Thyroid gland (tissue), 4 donors: ENCODE measurements around the gene ANKMY1. TPM values are rescaled to one million over a fixed set of nuclear protein-coding genes. Genes with fewer than 3 reads are reported as not detected.

ENCODE experiments used
- DNase-seq, 2 donors: peaks; one replicate each; pipeline ENCODE4 v3.0.0-alpha.2; 2019
- H3K27ac ChIP-seq, 3 donors: fragments of 200-600 bp; sonication (generic); 1 replicate in 2 of 3; 2 replicates in 1 of 3; pipeline ENCODE4 v1.5.1; 2016 to 2019; ENCODE audit warnings: mild to moderate bottlenecking in 1 of 3, moderate library complexity in 1 of 3
- H3K27me3 ChIP-seq: fragments of 200-600 bp; sonication (generic); one replicate; pipeline ENCODE4 v1.5.1; 2019
- H3K36me3 ChIP-seq, 2 donors: fragments of 200-600 bp; sonication (generic); one replicate each; pipeline ENCODE4 v1.5.1; 2016 to 2019
- H3K4me1 ChIP-seq, 2 donors: fragments of 200-600 bp; sonication (generic); one replicate each; pipeline ENCODE4 v1.5.1; 2017 to 2019
- H3K4me3 ChIP-seq, 3 donors: fragments of 200-600 bp; sonication (generic); replicated peaks in 1 of 3; 1 replicate in 2 of 3; 2 replicates in 1 of 3; pipeline ENCODE4 v1.5.1; 2016; ENCODE audit warnings: mild to moderate bottlenecking in 1 of 3
- H3K9me3 ChIP-seq: fragments of 200-600 bp; sonication (generic); one replicate; pipeline ENCODE4 v1.5.1; 2017
- POLR2A ChIP-seq, 2 donors: fragments of 450-650 bp; IDR thresholded peaks; one replicate each; pipeline ENCODE4 v1.6.1; 2017; ENCODE audit warnings: antibody characterized with exemption in 2 of 2, mild to moderate bottlenecking in 2 of 2, moderate library complexity in 1 of 2
- WGBS, 2 donors: methylation state at CpG; one replicate each; pipeline ENCODE4 v1.1.5; 2017; 5-methylcytosine and 5-hydroxymethylcytosine counted together
- intact Hi-C: fragments of 100-400 bp; cut with DNase I; formaldehyde crosslinking; loops from one replicate; pipeline ENCODE4 v1.15.1; 2023
- total RNA-seq, 4 donors: library from RNA; depleted of rRNA; stranded (reverse); fragments of >200 nt; gene quantifications; one replicate each; pipeline ENCODE4 v1.2.3, GENCODE V29; 2016
- TF ChIP-seq, protein P1 (sequence below), 6 experiments: fragments of 200-600 bp in 3 of 6; fragments of 450-650 bp in 3 of 6; sonication (generic) in 3 of 6; IDR thresholded peaks; one replicate each; pipeline ENCODE4 v1.5.1; 2016 to 2019; ENCODE audit warnings: antibody characterized with exemption in 6 of 6, mild to moderate bottlenecking in 2 of 6, inconsistent platforms in 1 of 6, moderate library complexity in 1 of 6

The ANKMY1 gene
- total RNA-seq, 4 donors from 2014 or later = 17.4 to 24.7 (median 21.0) TPM

DNA sequence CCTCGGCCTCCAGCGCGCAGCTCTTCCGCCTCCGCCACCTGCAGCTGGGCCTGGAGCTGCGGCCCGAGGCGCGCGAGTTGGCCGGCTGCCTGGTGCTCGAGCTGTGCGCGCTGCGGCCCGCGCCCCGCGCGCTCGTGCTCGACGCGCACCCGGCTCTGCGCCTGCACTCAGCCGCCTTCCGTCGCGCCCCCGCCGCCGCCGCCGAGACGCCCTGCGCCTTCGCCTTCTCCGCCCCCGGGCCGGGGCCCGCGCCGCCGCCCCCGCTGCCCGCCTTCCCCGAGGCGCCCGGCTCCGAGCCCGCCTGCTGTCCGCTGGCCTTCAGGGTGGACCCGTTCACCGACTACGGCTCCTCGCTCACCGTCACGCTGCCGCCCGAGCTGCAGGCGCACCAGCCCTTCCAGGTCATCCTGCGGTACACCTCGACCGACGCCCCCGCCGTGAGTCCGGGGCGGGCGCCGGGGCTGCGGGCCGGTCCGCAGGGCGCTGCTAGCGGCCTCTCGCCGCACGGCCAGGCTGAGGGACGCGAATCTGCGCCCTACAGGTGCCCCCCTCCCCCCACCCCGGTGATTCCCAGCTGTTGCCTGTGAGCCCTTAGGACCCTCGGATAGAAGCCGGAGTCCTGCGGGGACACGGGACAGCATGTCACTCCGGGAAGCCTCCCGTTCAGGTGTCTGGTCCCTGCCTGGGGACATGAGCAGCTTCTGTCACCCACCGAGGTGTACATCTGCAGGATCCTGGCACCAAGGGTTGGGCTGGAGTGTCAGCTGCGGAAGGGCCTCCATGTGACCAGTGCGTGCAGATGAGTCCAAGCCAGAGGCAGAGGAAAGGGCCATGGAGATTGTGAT is 11.1 kb upstream of the ANKMY1 start:
- Histone ChIP-seq H3K27me3 (no peaks in the 10 kb centered on the region), H3K9me3 (no peaks in the 10 kb centered on the region), H3K4me3 (peak overlapping the region; percentile 14 to 64 (median 46)), H3K27ac (peak overlapping the region in 2 of 3 donors; percentile 38 to 52), H3K4me1 (peaks cover 30 to 47% of the 10 kb centered on the region in 2 donors), H3K36me3 (peaks cover 0 to 4% of the 10 kb centered on the region in 2 donors)
- 12% methylated on average over 18 of the region's 93 CpGs; no CpG with 5 or more reads in 1 of the 2 donors for WGBS, 2 donors
- intact Hi-C loops = loop anchor here (10.0 kb wide), 1 partner anchor 334 kb away; no protein-coding TSS in a partner anchor
- DNase-seq = peak; percentile 66 to 69
- TF ChIP-seq POLR2A (IDR thresholded peaks at IDR 0.05) = peak in 1 of 2 donors; percentile 67
- TF ChIP-seq, protein P1, sequence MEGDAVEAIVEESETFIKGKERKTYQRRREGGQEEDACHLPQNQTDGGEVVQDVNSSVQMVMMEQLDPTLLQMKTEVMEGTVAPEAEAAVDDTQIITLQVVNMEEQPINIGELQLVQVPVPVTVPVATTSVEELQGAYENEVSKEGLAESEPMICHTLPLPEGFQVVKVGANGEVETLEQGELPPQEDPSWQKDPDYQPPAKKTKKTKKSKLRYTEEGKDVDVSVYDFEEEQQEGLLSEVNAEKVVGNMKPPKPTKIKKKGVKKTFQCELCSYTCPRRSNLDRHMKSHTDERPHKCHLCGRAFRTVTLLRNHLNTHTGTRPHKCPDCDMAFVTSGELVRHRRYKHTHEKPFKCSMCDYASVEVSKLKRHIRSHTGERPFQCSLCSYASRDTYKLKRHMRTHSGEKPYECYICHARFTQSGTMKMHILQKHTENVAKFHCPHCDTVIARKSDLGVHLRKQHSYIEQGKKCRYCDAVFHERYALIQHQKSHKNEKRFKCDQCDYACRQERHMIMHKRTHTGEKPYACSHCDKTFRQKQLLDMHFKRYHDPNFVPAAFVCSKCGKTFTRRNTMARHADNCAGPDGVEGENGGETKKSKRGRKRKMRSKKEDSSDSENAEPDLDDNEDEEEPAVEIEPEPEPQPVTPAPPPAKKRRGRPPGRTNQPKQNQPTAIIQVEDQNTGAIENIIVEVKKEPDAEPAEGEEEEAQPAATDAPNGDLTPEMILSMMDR (IDR thresholded peaks at IDR 0.05) = peak in 1 of 6 experiments; percentile 6

- H3K27me3 ChIP-seq = no peaks in the 10 kb centered on the region
- intact Hi-C loops = loop anchor here (10.0 kb wide), 1 partner anchor 333 kb away; no protein-coding TSS in a partner anchor
- DNase-seq = peak; percentile 57 to 59
Measured at GRCh38 chr2:240567872-240568677, 10.3 kb upstream of the ANKMY1 start, which contains the start of gene RNPEPL1. RNPEPL1 (plus strand) TSS chr2:240568484; CDS start chr2:240568587, 103 bp downstream.

DNA sequence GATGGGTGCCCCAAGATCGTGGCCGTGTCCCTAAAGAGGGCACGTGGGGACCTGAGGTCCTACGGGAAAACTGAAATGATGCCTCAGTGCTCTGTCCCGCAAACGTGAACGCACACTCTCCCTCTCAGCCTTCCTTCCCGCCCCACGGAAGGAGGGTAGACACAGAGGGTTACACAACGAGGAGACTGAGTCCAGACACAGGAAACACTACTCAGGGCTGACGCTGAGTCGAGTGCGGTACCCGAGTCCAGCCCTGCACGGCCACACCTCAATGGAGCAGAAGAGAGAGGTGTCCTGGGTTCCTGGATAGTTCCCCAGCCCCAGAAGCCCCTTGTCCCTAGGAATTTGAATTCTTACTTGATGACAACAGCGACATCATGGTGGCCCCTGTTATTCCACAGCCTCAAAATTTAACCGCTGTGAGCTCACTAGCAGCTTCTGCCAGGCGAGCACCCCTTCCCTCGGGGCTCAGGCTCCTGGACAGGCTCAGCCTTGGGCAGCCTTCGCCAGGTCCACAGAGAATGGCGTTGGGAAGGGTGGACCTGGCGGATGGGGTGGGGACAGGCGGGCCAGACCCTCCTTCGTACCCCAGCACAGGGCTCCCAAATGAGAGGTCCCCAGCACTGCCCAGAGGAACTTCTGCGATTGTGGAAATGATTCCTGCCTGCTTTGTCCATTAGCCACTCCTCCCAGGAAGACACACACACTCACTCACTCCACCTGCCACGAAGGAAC is 9.5 kb upstream of the ANKMY1 start:
- Histone ChIP-seq H3K4me1 (peaks cover 30 to 47% of the 10 kb centered on the region in 2 donors), H3K27ac (peak overlapping the region; percentile 26 to 93 (median 86)), H3K36me3 (no peaks in the 10 kb centered on the region), H3K4me3 (peak overlapping the region in 2 of 3 donors; percentile 10 to 54), H3K9me3 (no peaks in the 10 kb centered on the region), H3K27me3 (no peaks in the 10 kb centered on the region)
- DNase-seq = no peak
- no peak for TF ChIP-seq POLR2A (IDR thresholded peaks at IDR 0.05)
- TF ChIP-seq, protein P1 (IDR thresholded peaks at IDR 0.05) = no peak
- WGBS, 2 donors = 37 to 38% methylated on average over 21 to 26 of the region's 26 CpGs
- intact Hi-C loops = loop anchor here (10.0 kb wide), 1 partner anchor 333 kb away; no protein-coding TSS in a partner anchor

More at GRCh38 chr2:240567872-240568677, 10.3 kb upstream of the ANKMY1 start, which contains the start of gene RNPEPL1:
- H3K27ac ChIP-seq = peak within 1 kb of the TSS; percentile 26 to 93 (median 86)
- H3K36me3 ChIP-seq = no peaks in the 10 kb centered on the region
- H3K4me3 ChIP-seq = peak within 1 kb of the TSS; percentile 14 to 64 (median 46)
- TF ChIP-seq POLR2A (IDR thresholded peaks at IDR 0.05) = peak in 1 of 2 donors; percentile 28
- TF ChIP-seq, protein P1 (IDR thresholded peaks at IDR 0.05) = peak in 1 of 6 experiments; percentile 3
- H3K9me3 ChIP-seq = no peaks in the 10 kb centered on the region
- H3K4me1 ChIP-seq = peaks cover 30 to 47% of the 10 kb centered on the region in 2 donors
- WGBS, 2 donors = 0% methylated on average over 2 to 11 of the region's 106 CpGs

GRCh38 chr2:240566203-240567136 is 8.7 kb upstream of the ANKMY1 start:
- peaks cover 33 to 54% of the 10 kb centered on the region in 2 donors for H3K4me1 ChIP-seq
- intact Hi-C loops = loop anchor here (10.0 kb wide), 1 partner anchor 332 kb away; no protein-coding TSS in a partner anchor

More at GRCh38 chr2:240566203-240567136, 8.7 kb upstream of the ANKMY1 start:
- Histone ChIP-seq H3K27me3 (no peaks in the 10 kb centered on the region), H3K36me3 (no peaks in the 10 kb centered on the region), H3K27ac (peak overlapping the region; percentile 23 to 93 (median 86)), H3K9me3 (no peaks in the 10 kb centered on the region), H3K4me3 (peak overlapping the region in 1 of 3 donors; percentile 31)
- WGBS, 2 donors = 10 to 11% methylated on average over 8 to 15 of the region's 53 CpGs
- peak in 1 of 2 donors; percentile 59 for TF ChIP-seq POLR2A (IDR thresholded peaks at IDR 0.05)
- TF ChIP-seq, protein P1 (IDR thresholded peaks at IDR 0.05) = peak; percentile 45 to 98 (median 64)
- DNase-seq = peak; percentile 95 to 96
